H1 (cell line): Measurements from ENCODE around the gene CDK5R2. TPM values are rescaled to one million over a fixed set of nuclear protein-coding genes. Genes with fewer than 3 reads are reported as not detected.

ENCODE experiments used
- CTCF ChIA-PET: fragments of 300-600 bp; sonication (Branson Sonifier 250); formaldehyde crosslinking; loops from one replicate; lab custom pipeline; 2021; ENCODE audit not compliant: partially characterized antibody; lab: Charles Lee
- POLR2A ChIA-PET: fragments of 300-600 bp; sonication (Branson Sonifier 250); formaldehyde crosslinking; loops from one replicate; lab custom pipeline; 2021; ENCODE audit warnings: inconsistent platforms; ENCODE audit not compliant: partially characterized antibody; lab: Charles Lee
- DNase-seq, 2 experiments: peaks; one replicate each; pipeline versions ENCODE4 v3.0.0 to v3.0.0-alpha.2; 2010 to 2022; ENCODE audit warnings: low spot score in 2 of 2, low read depth in 1 of 2, mixed read lengths in 1 of 2
- FAIRE-seq: peaks from 2 replicates; lab custom pipeline; 2011; peaks lifted over from hg19 to GRCh38; lab: Jason Lieb, UNC
- H2AFZ ChIP-seq: 2 replicates; pipeline ENCODE4 v1.8.1; 2012; ENCODE audit warnings: low read length, inconsistent platforms
- H2AK5ac ChIP-seq: 2 replicates; pipeline ENCODE4 v1.6.1; 2013; ENCODE audit warnings: low read depth, low read length
- H2BK120ac ChIP-seq: replicated peaks from 2 replicates; pipeline ENCODE3; 2013; ENCODE audit warnings: low read depth, low read length, inconsistent platforms
- H2BK12ac ChIP-seq: 2 replicates; pipeline ENCODE4 v1.6.1; 2013; ENCODE audit warnings: low read depth, low read length
- H2BK15ac ChIP-seq: 2 replicates; pipeline ENCODE4 v1.6.1; 2013; ENCODE audit warnings: low read length
- H2BK20ac ChIP-seq: 2 replicates; pipeline ENCODE4 v1.6.1; 2013; ENCODE audit warnings: low read length
- H2BK5ac ChIP-seq: 2 replicates; pipeline ENCODE4 v1.6.1; 2013; ENCODE audit warnings: low read depth, low read length
- H3K14ac ChIP-seq: 2 replicates; pipeline ENCODE4 v1.6.1; 2013; ENCODE audit warnings: inconsistent platforms; ENCODE audit not compliant: insufficient read length
- H3K18ac ChIP-seq: 2 replicates; pipeline ENCODE4 v1.6.1; 2013; ENCODE audit warnings: low read length; ENCODE audit errors: extremely low read depth
- H3K23ac ChIP-seq: 2 replicates; pipeline ENCODE4 v1.6.1; 2013; ENCODE audit warnings: inconsistent platforms; ENCODE audit not compliant: insufficient read length
- H3K23me2 ChIP-seq: 2 replicates; pipeline ENCODE4 v1.6.1; 2013; ENCODE audit warnings: low read depth, low read length
- H3K27ac ChIP-seq: 2 replicates; pipeline ENCODE4 v1.6.1; 2011; ENCODE audit warnings: low read depth, low read length, inconsistent platforms
- H3K27me3 ChIP-seq, 4 experiments: replicated peaks in 1 of 4; 1 replicate in 1 of 4; 2 replicates in 3 of 4; pipeline versions ENCODE4 v1.6.1 to v1.8.1; 2011 to 2013; ENCODE audit warnings: low read length in 3 of 4, mild to moderate bottlenecking in 3 of 4, inconsistent platforms in 2 of 4, mixed read lengths in 2 of 4, moderate library complexity in 1 of 4; ENCODE audit not compliant: control insufficient read depth in 3 of 4, insufficient read depth in 3 of 4; ENCODE audit errors: extremely low read depth in 1 of 4
- H3K36me3 ChIP-seq, 4 experiments: 2 replicates each; pipeline versions ENCODE4 v1.6.1 to v1.8.1; 2011 to 2013; ENCODE audit warnings: mild to moderate bottlenecking in 4 of 4, low read length in 3 of 4, moderate library complexity in 2 of 4, control low read depth in 1 of 4, inconsistent platforms in 1 of 4; ENCODE audit not compliant: insufficient read depth in 4 of 4, control insufficient read depth in 2 of 4
- H3K4ac ChIP-seq: replicated peaks from 2 replicates; pipeline ENCODE3; 2013; ENCODE audit warnings: low read length, low read depth, mixed read lengths, inconsistent platforms; ENCODE audit not compliant: insufficient read length
- H3K4me1 ChIP-seq, 4 experiments: replicated peaks in 1 of 4; 1 replicate in 1 of 4; 2 replicates in 3 of 4; pipeline versions ENCODE4 v1.6.1 to v1.8.1; 2011 to 2013; ENCODE audit warnings: low read length in 3 of 4, inconsistent platforms in 2 of 4, mixed read lengths in 1 of 4; ENCODE audit not compliant: insufficient read depth in 4 of 4, control insufficient read depth in 3 of 4
- H3K4me2 ChIP-seq, 2 experiments: 2 replicates each; pipeline versions ENCODE4 v1.6.1 to v1.8.1; 2011 to 2013; ENCODE audit warnings: low read depth in 2 of 2, low read length in 2 of 2, control low read depth in 1 of 2, inconsistent platforms in 1 of 2, mild to moderate bottlenecking in 1 of 2; ENCODE audit not compliant: insufficient read depth in 1 of 2
- H3K4me3 ChIP-seq, 4 experiments: fragments of 200-600, 300-600 bp in 1 of 4; sonication (generic), shearing (Covaris generic), sonication (Bioruptor Twin) in 1 of 4; 2 replicates each; pipeline versions ENCODE4 v1.5.1 to v1.8.1; 2011 to 2016; ENCODE audit warnings: low read length in 4 of 4, low read depth in 3 of 4, control low read depth in 2 of 4, inconsistent platforms in 2 of 4, mild to moderate bottlenecking in 2 of 4, mixed read lengths in 1 of 4, moderate library complexity in 1 of 4; ENCODE audit not compliant: insufficient read depth in 2 of 4; ENCODE audit errors: extremely low read depth in 1 of 4
- H3K56ac ChIP-seq: replicated peaks from 2 replicates; pipeline ENCODE3; 2013; ENCODE audit warnings: low read depth, mild to moderate bottlenecking, mixed read lengths, low read length, inconsistent platforms; ENCODE audit not compliant: insufficient read length
- H3K79me1 ChIP-seq: 2 replicates; pipeline ENCODE4 v1.6.1; 2013; ENCODE audit warnings: low read depth, low read length, control low read depth
- H3K79me2 ChIP-seq, 2 experiments: 2 replicates each; pipeline versions ENCODE4 v1.6.1 to v1.8.1; 2012 to 2013; ENCODE audit warnings: low read length in 2 of 2, mild to moderate bottlenecking in 2 of 2, inconsistent platforms in 1 of 2; ENCODE audit not compliant: insufficient read depth in 2 of 2, control insufficient read depth in 1 of 2
- H3K9ac ChIP-seq, 4 experiments: replicated peaks in 1 of 4; 1 replicate in 1 of 4; 2 replicates in 3 of 4; pipeline versions ENCODE4 v1.6.1 to v1.8.1; 2011 to 2013; ENCODE audit warnings: low read depth in 3 of 4, low read length in 3 of 4, control low read depth in 2 of 4, mild to moderate bottlenecking in 2 of 4, moderate library complexity in 2 of 4, inconsistent platforms in 1 of 4; ENCODE audit errors: extremely low read depth in 1 of 4
- H3K9me3 ChIP-seq, 2 experiments: 2 replicates each; pipeline versions ENCODE4 v1.6.1 to v1.8.1; 2012 to 2013; ENCODE audit warnings: mild to moderate bottlenecking in 2 of 2, moderate library complexity in 2 of 2, control low read depth in 1 of 2, inconsistent platforms in 1 of 2, low read depth in 1 of 2, low read length in 1 of 2, mixed read lengths in 1 of 2; ENCODE audit not compliant: insufficient read depth in 2 of 2
- H4K20me1 ChIP-seq, 2 experiments: replicated peaks in 1 of 2; 2 replicates each; pipeline versions ENCODE3 to v1.8.1; 2011 to 2013; ENCODE audit warnings: inconsistent platforms in 2 of 2, low read length in 2 of 2, mild to moderate bottlenecking in 1 of 2; ENCODE audit not compliant: insufficient read depth in 2 of 2, control insufficient read depth in 1 of 2
- H4K5ac ChIP-seq: 2 replicates; pipeline ENCODE4 v1.6.1; 2013; ENCODE audit warnings: low read length, low read depth, mixed read lengths, inconsistent platforms; ENCODE audit not compliant: insufficient read length
- H4K8ac ChIP-seq: 2 replicates; pipeline ENCODE4 v1.8.0; 2013; ENCODE audit warnings: mild to moderate bottlenecking, moderate library complexity, low read length, inconsistent platforms; ENCODE audit not compliant: insufficient read depth; ENCODE audit errors: extremely low read depth
- H4K91ac ChIP-seq: replicated peaks from 2 replicates; pipeline ENCODE3; 2013; ENCODE audit warnings: low read length, mixed read lengths, inconsistent platforms; ENCODE audit not compliant: insufficient read length
- EP300 ChIP-seq, 2 experiments: IDR thresholded peaks; 1 replicate in 1 of 2; 2 replicates in 1 of 2; pipeline ENCODE4 v1.6.1; 2011 to 2012; ENCODE audit warnings: low read depth in 2 of 2, low read length in 2 of 2, mild to moderate bottlenecking in 2 of 2, borderline replicate concordance in 1 of 2, inconsistent platforms in 1 of 2, moderate library complexity in 1 of 2
- GTF2F1 ChIP-seq: IDR thresholded peaks from 2 replicates; pipeline ENCODE4 v1.6.1; 2012; ENCODE audit warnings: low read depth, low read length, improper control_type of control experiment, borderline replicate concordance
- JUND ChIP-seq: IDR thresholded peaks from 2 replicates; pipeline ENCODE4 v1.6.1; 2011; ENCODE audit warnings: mild to moderate bottlenecking, improper control_type of control experiment, low read length
- NRF1 ChIP-seq: IDR thresholded peaks from 2 replicates; pipeline ENCODE4 v1.6.1; 2011; ENCODE audit warnings: mild to moderate bottlenecking, low read depth, low read length, improper control_type of control experiment
- PHF8 ChIP-seq: fragments of 200-600 bp; sonication (generic); conservative IDR thresholded peaks from 2 replicates; pipeline ENCODE4 v1.7.1; 2012; ENCODE audit warnings: low read depth, mild to moderate bottlenecking, inconsistent platforms, low read length, moderate library complexity
- POLR2AphosphoS5 ChIP-seq: IDR thresholded peaks from 2 replicates; pipeline ENCODE4 v1.6.1; 2011; ENCODE audit warnings: low read depth, low read length
- SAP30 ChIP-seq: fragments of 300-600 bp; sonication (generic); IDR thresholded peaks from 2 replicates; pipeline ENCODE4 v1.7.1; 2012; ENCODE audit warnings: low read length, moderate library complexity, mild to moderate bottlenecking, inconsistent platforms; ENCODE audit not compliant: insufficient read depth, insufficient replicate concordance
- SIX5 ChIP-seq: IDR thresholded peaks from 2 replicates; pipeline ENCODE4 v1.6.1; 2011; ENCODE audit warnings: mild to moderate bottlenecking, low read depth, low read length
- SP2 ChIP-seq: IDR thresholded peaks from 2 replicates; pipeline ENCODE4 v1.6.1; 2012; ENCODE audit warnings: mild to moderate bottlenecking, low read length, inconsistent platforms
- SP4 ChIP-seq: IDR thresholded peaks from 2 replicates; pipeline ENCODE4 v1.6.1; 2012; ENCODE audit warnings: low read length, inconsistent platforms
- WGBS, 2 experiments: shearing (Covaris generic) in 1 of 2; methylation state at CpG; one replicate each; pipeline versions ENCODE4 v1.1.6 to v1.1.7; 2013 to 2015; ENCODE audit warnings: low lambda C conversion rate in 2 of 2, mixed read lengths in 2 of 2, inconsistent platforms in 1 of 2, low coverage in 1 of 2, missing lambda C conversion rate in 1 of 2; ENCODE audit not compliant: insufficient replicate concordance in 2 of 2, insufficient coverage in 1 of 2, insufficient read length in 1 of 2; ENCODE audit errors: extremely low coverage in 1 of 2, missing lambda C conversion rate in 1 of 2; 5-methylcytosine and 5-hydroxymethylcytosine counted together
- polyA plus RNA-seq, 7 experiments: library from polyadenylated mRNA; depleted of rRNA in 3 of 7; stranded (reverse) in 5 of 7; unstranded in 2 of 7; fragments of >200 nt in 5 of 7; fragments of 200-250 nt in 2 of 7; gene quantifications; 1 replicate in 5 of 7; 2 replicates in 1 of 7; 4 replicates in 1 of 7; pipeline versions ENCODE4 v1.2.1 to v1.2.3, GENCODE V29; 2011 to 2013; ENCODE audit warnings: missing spikeins in 2 of 7, mixed read lengths in 2 of 7
- total RNA-seq: library from RNA; stranded (reverse); fragmentation: NEBNext Ultra II Directional; extraction: Animal tissue kit (Norgen Biotek cat#: 25700); gene quantifications from 2 replicates; pipeline ENCODE4 v1.2.1, GENCODE V29; 2021
- TF ChIP-seq, protein P1 (sequence below): IDR thresholded peaks from 2 replicates; pipeline ENCODE4 v1.6.1; 2012; ENCODE audit warnings: low read length, inconsistent platforms

Gene CDK5R2
- total and polyA plus RNA-seq, 2 of the 8 experiments (the other 6 are each of a cell fraction or from before 2014, with no cell fraction given) = 0.14 TPM; not detected in 1

DNA sequence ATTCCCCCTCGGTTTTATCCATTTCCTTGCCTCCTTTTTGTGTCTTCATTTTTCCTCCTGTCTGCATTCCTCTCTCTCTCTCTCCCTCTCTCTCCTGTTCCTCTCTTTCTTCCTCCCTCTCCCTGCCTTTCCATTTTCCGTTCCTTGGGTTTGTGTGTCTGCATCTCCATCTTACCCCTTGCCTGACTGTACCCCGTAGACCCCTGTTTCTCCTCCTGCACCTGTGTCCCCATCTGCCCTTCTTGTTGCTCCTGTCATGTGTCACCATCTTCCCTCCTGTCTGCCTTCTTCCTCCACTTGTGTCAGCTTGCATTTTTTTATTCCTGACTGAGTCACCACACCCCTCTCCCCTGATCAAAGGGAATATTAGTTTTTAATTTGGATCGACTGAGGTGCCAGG is 1.8 kb downstream of the CDK5R2 start:
- FAIRE-seq (no peak), DNase-seq (no peak)
- H3K4me3 ChIP-seq = peak overlapping the region in 1 of 4 experiments; percentile 68; a peak in 3 of 8 replicates
- H3K23ac ChIP-seq = no peak overlapping the region
- H2BK120ac ChIP-seq = no peak overlapping the region
- no peak overlapping the region for H2AFZ ChIP-seq
- peak overlapping the region; percentile 84 to 95 for H3K4me2 ChIP-seq
- H4K91ac ChIP-seq = no peak overlapping the region
- H2BK5ac ChIP-seq = no peak overlapping the region
- H4K20me1 ChIP-seq = peaks cover 2 to 12% of the 10 kb centered on the region in 2 experiments
- H3K4me1 ChIP-seq = peaks cover 15 to 33% (median 20%) of the 10 kb centered on the region in 4 experiments
- H3K27ac ChIP-seq = no peak overlapping the region
- no peak overlapping the region for H3K18ac ChIP-seq
- peaks cover 12% of the 10 kb centered on the region for H3K23me2 ChIP-seq
- H3K27me3 ChIP-seq = peaks cover 31 to 58% (median 52%) of the 10 kb centered on the region in 4 experiments
- H3K9me3 ChIP-seq = peaks cover 0 to 2% of the 10 kb centered on the region in 2 experiments; a peak in 1 of 4 replicates
- no peaks in the 10 kb centered on the region for H3K79me1 ChIP-seq
- no peak overlapping the region for H2BK15ac ChIP-seq
- no peak overlapping the region for H3K4ac ChIP-seq
- CTCF ChIA-PET = interaction anchor here (0.7 to 6.8 kb wide), 7 partner anchors 9 to 107 kb away, joined by 3 to 50 read pairs (median 4); no protein-coding TSS in a partner anchor
- H3K14ac ChIP-seq = no peak overlapping the region
- no peak overlapping the region for H3K56ac ChIP-seq
- H3K79me2 ChIP-seq = no peaks in the 10 kb centered on the region
- H2AK5ac ChIP-seq = peak overlapping the region; percentile 70; the same call in 1 of the 2 replicates
- WGBS, 2 experiments = 14% methylated on average over 3 of the region's 4 CpGs; no CpG with 5 or more reads in 1 of the 2 experiments
- POLR2A ChIA-PET = no interaction called here
- no peak overlapping the region; a peak in 1 of 7 replicates for H3K9ac ChIP-seq
- H2BK12ac ChIP-seq = no peak overlapping the region
- no peak overlapping the region for H4K5ac ChIP-seq
- H2BK20ac ChIP-seq = 0 out of 2 replicates have a peak overlapping the region, but pooled peaks have one; percentile 48
- H3K36me3 ChIP-seq = peaks cover 0 to 15% (median 0%) of the 10 kb centered on the region in 4 experiments; a peak in 1 of 8 replicates
- no peak overlapping the region for H4K8ac ChIP-seq
- TF ChIP-seq JUND (no peak), PHF8 (no peak), GTF2F1 (no peak), EP300 (IDR thresholded peaks at IDR 0.05; ENCODE audit: borderline replicate concordance in 1 of 2, low read depth in 2 of 2, low read length in 2 of 2) (no peak), NRF1 (no peak), SP2 (no peak), POLR2AphosphoS5 (no peak), SP4 (no peak), SAP30 (no peak), SIX5 (no peak)
- TF ChIP-seq, protein P1, sequence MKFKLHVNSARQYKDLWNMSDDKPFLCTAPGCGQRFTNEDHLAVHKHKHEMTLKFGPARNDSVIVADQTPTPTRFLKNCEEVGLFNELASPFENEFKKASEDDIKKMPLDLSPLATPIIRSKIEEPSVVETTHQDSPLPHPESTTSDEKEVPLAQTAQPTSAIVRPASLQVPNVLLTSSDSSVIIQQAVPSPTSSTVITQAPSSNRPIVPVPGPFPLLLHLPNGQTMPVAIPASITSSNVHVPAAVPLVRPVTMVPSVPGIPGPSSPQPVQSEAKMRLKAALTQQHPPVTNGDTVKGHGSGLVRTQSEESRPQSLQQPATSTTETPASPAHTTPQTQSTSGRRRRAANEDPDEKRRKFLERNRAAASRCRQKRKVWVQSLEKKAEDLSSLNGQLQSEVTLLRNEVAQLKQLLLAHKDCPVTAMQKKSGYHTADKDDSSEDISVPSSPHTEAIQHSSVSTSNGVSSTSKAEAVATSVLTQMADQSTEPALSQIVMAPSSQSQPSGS = no peak
